ENCODE results near the gene KLF9.

The KLF9 gene

GRCh38 chr9:70413799-70414775 lies at the start of gene KLF9:
TSS of gene KLF9 (minus strand) at chr9:70414657. CDS start at chr9:70413363, 1,294 bp downstream.
- ChIA-PET CTCF (interaction anchor here (0.8 to 2.0 kb wide), 10 partner anchors 10 to 188 kb away, joined by 3 to 16 read pairs (median 3); no protein-coding TSS in a partner anchor), POLR2A (interaction anchor here (0.8 to 1.9 kb wide), 11 partner anchors 9 to 542 kb away, joined by 3 to 11 read pairs (median 4); no protein-coding TSS in a partner anchor)
- H3K4me3 ChIP-seq (ENCODE audit: low read depth, low read length): peak within 1 kb of the TSS; percentile 94
- no peaks in the 10 kb centered on the region for H3K36me3 ChIP-seq (ENCODE audit: control insufficient read depth in 2 of 2, insufficient read depth in 1 of 2, low read length in 2 of 2)
- peaks cover 4% of the 10 kb centered on the region; the same call in 1 of the 2 replicates for H3K4me1 ChIP-seq (ENCODE audit: control insufficient read depth, insufficient read depth, low read length)
- no peaks in the 10 kb centered on the region for H3K9me3 ChIP-seq (ENCODE audit: control insufficient read depth, insufficient read depth, low read depth, low read length)
- peak within 1 kb of the TSS; percentile 79 for H3K27ac ChIP-seq (ENCODE audit: extremely low read depth, low read depth, low read length)
- TF ChIP-seq ZNF501 (tag by site-specific recombination; IDR thresholded peaks at IDR 0.05): 0 out of 2 replicates have a peak, but pooled peaks have one; percentile 60
- TF ChIP-seq ZBTB48 (tag by site-specific recombination; IDR thresholded peaks at IDR 0.05): no peak
- TF ChIP-seq ZSCAN23 (tag by site-specific recombination; IDR thresholded peaks at IDR 0.05): no peak
- TF ChIP-seq MZF1 (tag by site-specific recombination; IDR thresholded peaks at IDR 0.05; ENCODE audit: borderline replicate concordance): no peak
- TF ChIP-seq, protein P1, sequence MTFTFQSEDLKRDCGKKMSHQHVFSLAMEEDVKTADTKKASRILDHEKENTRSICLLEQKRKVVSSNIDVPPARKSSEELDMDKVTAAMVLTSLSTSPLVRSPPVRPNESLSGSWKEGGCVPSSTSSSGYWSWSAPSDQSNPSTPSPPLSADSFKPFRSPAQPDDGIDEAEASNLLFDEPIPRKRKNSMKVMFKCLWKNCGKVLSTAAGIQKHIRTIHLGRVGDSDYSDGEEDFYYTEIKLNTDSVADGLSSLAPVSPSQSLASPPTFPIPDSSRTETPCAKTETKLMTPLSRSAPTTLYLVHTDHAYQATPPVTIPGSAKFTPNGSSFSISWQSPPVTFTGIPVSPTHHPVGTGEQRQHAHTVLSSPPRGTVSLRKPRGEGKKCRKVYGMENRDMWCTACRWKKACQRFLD (tag by site-specific recombination; IDR thresholded peaks at IDR 0.05): no peak
- TF ChIP-seq, protein P2, sequence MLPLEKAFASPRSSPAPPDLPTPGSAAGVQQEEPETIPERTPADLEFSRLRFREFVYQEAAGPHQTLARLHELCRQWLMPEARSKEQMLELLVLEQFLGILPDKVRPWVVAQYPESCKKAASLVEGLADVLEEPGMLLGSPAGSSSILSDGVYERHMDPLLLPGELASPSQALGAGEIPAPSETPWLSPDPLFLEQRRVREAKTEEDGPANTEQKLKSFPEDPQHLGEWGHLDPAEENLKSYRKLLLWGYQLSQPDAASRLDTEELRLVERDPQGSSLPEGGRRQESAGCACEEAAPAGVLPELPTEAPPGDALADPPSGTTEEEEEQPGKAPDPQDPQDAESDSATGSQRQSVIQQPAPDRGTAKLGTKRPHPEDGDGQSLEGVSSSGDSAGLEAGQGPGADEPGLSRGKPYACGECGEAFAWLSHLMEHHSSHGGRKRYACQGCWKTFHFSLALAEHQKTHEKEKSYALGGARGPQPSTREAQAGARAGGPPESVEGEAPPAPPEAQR (tag by site-specific recombination; IDR thresholded peaks at IDR 0.05): no peak
- TF ChIP-seq SALL2 (tag by site-specific recombination; IDR thresholded peaks at IDR 0.05; ENCODE audit: borderline replicate concordance): no peak
- no peak for TF ChIP-seq ZNF549 (tag by site-specific recombination; IDR thresholded peaks at IDR 0.05)
- TF ChIP-seq ZXDB (tag by site-specific recombination; IDR thresholded peaks at IDR 0.05): peak; percentile 90
- TF ChIP-seq FEZF1 (tag by site-specific recombination; IDR thresholded peaks at IDR 0.05): peak; percentile 45; the same call in 1 of the 2 replicates
- TF ChIP-seq OVOL3 (tag by site-specific recombination; IDR thresholded peaks at IDR 0.05): no peak
- no peak for TF ChIP-seq ZSCAN16 (tag by site-specific recombination; IDR thresholded peaks at IDR 0.05)
- TF ChIP-seq, protein P3, sequence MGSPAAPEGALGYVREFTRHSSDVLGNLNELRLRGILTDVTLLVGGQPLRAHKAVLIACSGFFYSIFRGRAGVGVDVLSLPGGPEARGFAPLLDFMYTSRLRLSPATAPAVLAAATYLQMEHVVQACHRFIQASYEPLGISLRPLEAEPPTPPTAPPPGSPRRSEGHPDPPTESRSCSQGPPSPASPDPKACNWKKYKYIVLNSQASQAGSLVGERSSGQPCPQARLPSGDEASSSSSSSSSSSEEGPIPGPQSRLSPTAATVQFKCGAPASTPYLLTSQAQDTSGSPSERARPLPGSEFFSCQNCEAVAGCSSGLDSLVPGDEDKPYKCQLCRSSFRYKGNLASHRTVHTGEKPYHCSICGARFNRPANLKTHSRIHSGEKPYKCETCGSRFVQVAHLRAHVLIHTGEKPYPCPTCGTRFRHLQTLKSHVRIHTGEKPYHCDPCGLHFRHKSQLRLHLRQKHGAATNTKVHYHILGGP (tag by site-specific recombination; IDR thresholded peaks at IDR 0.05): no peak
- TF ChIP-seq ZNF585B (tag by site-specific recombination; IDR thresholded peaks at IDR 0.05): no peak
- no peak for TF ChIP-seq ZBTB6 (tag by site-specific recombination; IDR thresholded peaks at IDR 0.05)
- TF ChIP-seq, protein P4, sequence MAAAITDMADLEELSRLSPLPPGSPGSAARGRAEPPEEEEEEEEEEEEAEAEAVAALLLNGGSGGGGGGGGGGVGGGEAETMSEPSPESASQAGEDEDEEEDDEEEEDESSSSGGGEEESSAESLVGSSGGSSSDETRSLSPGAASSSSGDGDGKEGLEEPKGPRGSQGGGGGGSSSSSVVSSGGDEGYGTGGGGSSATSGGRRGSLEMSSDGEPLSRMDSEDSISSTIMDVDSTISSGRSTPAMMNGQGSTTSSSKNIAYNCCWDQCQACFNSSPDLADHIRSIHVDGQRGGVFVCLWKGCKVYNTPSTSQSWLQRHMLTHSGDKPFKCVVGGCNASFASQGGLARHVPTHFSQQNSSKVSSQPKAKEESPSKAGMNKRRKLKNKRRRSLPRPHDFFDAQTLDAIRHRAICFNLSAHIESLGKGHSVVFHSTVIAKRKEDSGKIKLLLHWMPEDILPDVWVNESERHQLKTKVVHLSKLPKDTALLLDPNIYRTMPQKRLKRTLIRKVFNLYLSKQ (tag by site-specific recombination; IDR thresholded peaks at IDR 0.05; ENCODE audit: borderline replicate concordance): no peak
- TF ChIP-seq ZBTB44 (tag by site-specific recombination; IDR thresholded peaks at IDR 0.05): no peak
- TF ChIP-seq, protein P5, sequence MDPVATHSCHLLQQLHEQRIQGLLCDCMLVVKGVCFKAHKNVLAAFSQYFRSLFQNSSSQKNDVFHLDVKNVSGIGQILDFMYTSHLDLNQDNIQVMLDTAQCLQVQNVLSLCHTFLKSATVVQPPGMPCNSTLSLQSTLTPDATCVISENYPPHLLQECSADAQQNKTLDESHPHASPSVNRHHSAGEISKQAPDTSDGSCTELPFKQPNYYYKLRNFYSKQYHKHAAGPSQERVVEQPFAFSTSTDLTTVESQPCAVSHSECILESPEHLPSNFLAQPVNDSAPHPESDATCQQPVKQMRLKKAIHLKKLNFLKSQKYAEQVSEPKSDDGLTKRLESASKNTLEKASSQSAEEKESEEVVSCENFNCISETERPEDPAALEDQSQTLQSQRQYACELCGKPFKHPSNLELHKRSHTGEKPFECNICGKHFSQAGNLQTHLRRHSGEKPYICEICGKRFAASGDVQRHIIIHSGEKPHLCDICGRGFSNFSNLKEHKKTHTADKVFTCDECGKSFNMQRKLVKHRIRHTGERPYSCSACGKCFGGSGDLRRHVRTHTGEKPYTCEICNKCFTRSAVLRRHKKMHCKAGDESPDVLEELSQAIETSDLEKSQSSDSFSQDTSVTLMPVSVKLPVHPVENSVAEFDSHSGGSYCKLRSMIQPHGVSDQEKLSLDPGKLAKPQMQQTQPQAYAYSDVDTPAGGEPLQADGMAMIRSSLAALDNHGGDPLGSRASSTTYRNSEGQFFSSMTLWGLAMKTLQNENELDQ (tag by site-specific recombination; IDR thresholded peaks at IDR 0.05; ENCODE audit: low read depth): no peak
- no peak for TF ChIP-seq ZNF571 (tag by site-specific recombination; IDR thresholded peaks at IDR 0.05)
- no peak for TF ChIP-seq HOXD13 (CRISPR knock-in tag; IDR thresholded peaks at IDR 0.05; ENCODE audit: borderline replicate concordance)
- TF ChIP-seq ZNF555 (tag by site-specific recombination; conservative IDR thresholded peaks at IDR 0.05): no peak
- no peak for TF ChIP-seq ZNF664 (tag by site-specific recombination; IDR thresholded peaks at IDR 0.05)
- no peak for TF ChIP-seq ZNF514 (tag by site-specific recombination; IDR thresholded peaks at IDR 0.05)
- peak; percentile 84 for TF ChIP-seq ZBTB17 (tag by site-specific recombination; IDR thresholded peaks at IDR 0.05)
- 0 out of 2 replicates have a peak, but pooled peaks have one; percentile 22 for TF ChIP-seq BCL11B (tag by site-specific recombination; IDR thresholded peaks at IDR 0.05; ENCODE audit: low read depth)
- no peak for TF ChIP-seq BCL11A (tag by site-specific recombination; IDR thresholded peaks at IDR 0.05; ENCODE audit: low read depth)

Data from HEK293 (cell line).